ENCODE measurements around the gene HOXB3.

DNA sequence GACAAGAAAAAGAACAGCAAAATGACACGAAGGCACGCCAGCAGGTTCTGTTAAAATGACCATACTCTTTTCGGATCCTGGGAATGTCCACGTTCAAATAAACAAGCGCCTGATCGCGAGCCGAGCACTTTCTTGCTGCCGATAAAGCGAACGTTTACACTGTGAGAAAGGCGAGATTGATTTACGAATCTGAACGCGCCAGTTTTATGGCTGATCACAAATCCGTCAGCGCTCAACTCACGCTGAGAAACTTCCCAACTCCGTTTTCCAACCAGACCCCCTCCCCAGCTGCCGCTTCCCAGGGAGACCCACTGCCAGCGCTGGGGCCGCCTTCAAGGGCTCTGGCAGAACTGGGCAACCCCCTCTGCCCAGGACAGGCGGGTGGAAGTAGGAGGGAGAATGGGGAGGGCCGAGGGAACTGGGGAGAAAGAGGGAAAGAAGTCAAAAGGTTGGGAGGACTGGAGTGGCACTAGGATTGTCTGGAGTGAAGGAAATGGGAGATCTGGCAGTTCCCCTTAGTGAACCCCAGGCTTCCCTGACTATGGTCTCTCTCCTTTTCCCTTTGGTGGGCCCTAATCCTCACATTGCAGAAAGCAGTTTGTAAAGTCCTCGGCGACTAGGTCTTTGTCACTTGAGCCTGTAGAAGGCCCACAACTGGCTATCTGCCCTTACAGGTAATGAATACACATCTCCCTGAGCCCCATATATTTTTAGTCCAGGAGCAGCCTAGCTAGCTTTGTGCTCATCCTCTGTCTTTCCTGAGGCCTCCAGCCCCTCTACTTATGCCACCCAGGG, 18.8 kb downstream of the HOXB3 start:
- TF ChIP-seq EZH2 (IDR thresholded peaks at IDR 0.05; ENCODE audit: low read length, unreplicated experiment): no peak
- TF ChIP-seq, protein P1, sequence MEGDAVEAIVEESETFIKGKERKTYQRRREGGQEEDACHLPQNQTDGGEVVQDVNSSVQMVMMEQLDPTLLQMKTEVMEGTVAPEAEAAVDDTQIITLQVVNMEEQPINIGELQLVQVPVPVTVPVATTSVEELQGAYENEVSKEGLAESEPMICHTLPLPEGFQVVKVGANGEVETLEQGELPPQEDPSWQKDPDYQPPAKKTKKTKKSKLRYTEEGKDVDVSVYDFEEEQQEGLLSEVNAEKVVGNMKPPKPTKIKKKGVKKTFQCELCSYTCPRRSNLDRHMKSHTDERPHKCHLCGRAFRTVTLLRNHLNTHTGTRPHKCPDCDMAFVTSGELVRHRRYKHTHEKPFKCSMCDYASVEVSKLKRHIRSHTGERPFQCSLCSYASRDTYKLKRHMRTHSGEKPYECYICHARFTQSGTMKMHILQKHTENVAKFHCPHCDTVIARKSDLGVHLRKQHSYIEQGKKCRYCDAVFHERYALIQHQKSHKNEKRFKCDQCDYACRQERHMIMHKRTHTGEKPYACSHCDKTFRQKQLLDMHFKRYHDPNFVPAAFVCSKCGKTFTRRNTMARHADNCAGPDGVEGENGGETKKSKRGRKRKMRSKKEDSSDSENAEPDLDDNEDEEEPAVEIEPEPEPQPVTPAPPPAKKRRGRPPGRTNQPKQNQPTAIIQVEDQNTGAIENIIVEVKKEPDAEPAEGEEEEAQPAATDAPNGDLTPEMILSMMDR (conservative IDR thresholded peaks at IDR 0.05; ENCODE audit: low read depth, low read length): no peak
- TF ChIP-seq EZH2phosphoT487 (IDR thresholded peaks at IDR 0.05; ENCODE audit: borderline replicate concordance, low read length): no peak
